Measurements from ENCODE around the gene GRIN2A. TPM values are rescaled to one million over a fixed set of nuclear protein-coding genes. Genes with fewer than 3 reads are reported as not detected.

GRIN2A gene
- total RNA-seq, 1 donor from 2014 or later, result 6.8 TPM

DNA sequence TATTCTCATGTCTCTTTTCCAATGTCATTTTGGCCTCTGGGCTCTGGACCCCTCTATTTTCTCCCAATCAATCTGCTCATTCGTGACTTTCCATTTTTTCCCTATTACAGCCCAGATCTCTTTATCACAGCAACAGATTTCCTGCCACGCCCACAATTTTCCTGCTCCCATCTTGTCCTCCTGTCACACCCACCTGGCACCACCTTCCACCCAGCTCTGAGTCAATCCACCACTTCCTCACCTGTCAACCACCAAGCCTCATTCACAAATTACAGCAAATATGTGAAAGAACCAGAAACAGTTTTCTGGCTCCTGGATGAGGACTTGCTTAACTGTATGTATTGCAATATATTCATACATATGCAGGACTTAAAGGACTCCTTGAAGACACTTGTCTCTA lies 311.3 kb downstream of the GRIN2A start:
- Mint-ChIP-seq H3K9me3 (ENCODE audit: unreplicated experiment) (no peaks in the 10 kb centered on the region), H3K36me3 (ENCODE audit: unreplicated experiment) (no peaks in the 10 kb centered on the region), H3K4me3 (ENCODE audit: unreplicated experiment) (no peak overlapping the region), H3K4me1 (ENCODE audit: low read depth, unreplicated experiment) (no peaks in the 10 kb centered on the region), H3K27me3 (ENCODE audit: unreplicated experiment) (peaks cover 3% of the 10 kb centered on the region), H3K27ac (ENCODE audit: unreplicated experiment) (no peak overlapping the region)
- TF ChIP-seq, protein P1, sequence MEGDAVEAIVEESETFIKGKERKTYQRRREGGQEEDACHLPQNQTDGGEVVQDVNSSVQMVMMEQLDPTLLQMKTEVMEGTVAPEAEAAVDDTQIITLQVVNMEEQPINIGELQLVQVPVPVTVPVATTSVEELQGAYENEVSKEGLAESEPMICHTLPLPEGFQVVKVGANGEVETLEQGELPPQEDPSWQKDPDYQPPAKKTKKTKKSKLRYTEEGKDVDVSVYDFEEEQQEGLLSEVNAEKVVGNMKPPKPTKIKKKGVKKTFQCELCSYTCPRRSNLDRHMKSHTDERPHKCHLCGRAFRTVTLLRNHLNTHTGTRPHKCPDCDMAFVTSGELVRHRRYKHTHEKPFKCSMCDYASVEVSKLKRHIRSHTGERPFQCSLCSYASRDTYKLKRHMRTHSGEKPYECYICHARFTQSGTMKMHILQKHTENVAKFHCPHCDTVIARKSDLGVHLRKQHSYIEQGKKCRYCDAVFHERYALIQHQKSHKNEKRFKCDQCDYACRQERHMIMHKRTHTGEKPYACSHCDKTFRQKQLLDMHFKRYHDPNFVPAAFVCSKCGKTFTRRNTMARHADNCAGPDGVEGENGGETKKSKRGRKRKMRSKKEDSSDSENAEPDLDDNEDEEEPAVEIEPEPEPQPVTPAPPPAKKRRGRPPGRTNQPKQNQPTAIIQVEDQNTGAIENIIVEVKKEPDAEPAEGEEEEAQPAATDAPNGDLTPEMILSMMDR (IDR thresholded peaks at IDR 0.05; ENCODE audit: partially characterized antibody, unreplicated experiment), result no peak
- no peak for DNase-seq

DNA sequence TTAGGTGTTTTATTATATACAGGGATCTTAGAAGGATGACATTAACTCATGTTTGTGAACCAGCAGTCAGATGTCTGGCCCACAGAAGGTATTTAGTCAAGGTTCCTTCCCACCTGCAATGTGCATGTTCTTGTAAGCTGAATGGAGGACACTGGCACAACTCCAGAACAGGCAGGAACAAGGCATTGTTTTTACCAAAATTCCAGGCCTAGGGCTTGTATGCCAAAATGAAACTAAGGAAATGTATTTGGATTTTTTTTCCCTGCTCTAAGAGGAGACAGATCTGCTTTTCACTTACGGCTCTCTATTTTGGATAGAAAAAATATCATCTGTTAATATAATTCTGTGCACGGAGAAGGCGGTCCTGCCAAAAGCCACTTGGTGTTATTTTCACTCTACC lies 312.5 kb downstream of the GRIN2A start:
- peaks cover 1% of the 10 kb centered on the region for H3K27me3 Mint-ChIP-seq (ENCODE audit: unreplicated experiment)
- H3K9me3 Mint-ChIP-seq (ENCODE audit: unreplicated experiment), result no peaks in the 10 kb centered on the region
- peaks cover 4% of the 10 kb centered on the region for H3K4me1 Mint-ChIP-seq (ENCODE audit: low read depth, unreplicated experiment)
- no peak for DNase-seq
- no peak overlapping the region for H3K4me3 Mint-ChIP-seq (ENCODE audit: unreplicated experiment)
- H3K27ac Mint-ChIP-seq (ENCODE audit: unreplicated experiment), result no peak overlapping the region
- H3K36me3 Mint-ChIP-seq (ENCODE audit: unreplicated experiment), result no peaks in the 10 kb centered on the region
- TF ChIP-seq, protein P1 (IDR thresholded peaks at IDR 0.05; ENCODE audit: partially characterized antibody, unreplicated experiment), result no peak

DNA sequence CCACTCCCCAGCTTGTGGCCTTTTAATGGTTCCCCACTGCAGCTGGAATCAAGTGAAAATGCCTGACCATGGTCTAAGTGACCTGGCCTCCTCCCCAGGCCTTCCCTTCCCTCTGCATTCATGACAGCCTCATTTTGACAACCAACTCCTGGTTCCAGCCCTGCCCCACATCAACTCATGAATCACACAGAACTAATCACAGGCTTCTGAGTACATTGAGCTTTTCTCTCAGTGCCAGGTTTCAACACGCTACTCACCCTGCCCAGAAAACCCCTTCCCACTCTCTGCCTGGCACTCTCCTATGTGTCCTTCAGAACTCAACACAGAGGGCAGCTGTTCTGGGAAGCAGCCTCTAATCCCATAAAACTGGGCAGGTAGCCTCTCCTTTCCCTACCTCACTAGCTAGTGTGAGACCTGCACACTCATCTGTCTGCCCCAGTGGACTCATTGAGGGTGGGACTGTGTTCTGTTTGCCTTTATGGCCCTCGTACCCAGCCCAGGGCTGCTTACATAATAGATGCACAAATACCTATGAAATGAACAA lies 313.6 kb downstream of the GRIN2A start:
- H3K27ac Mint-ChIP-seq (ENCODE audit: unreplicated experiment), result no peak overlapping the region
- H3K4me3 Mint-ChIP-seq (ENCODE audit: unreplicated experiment), result no peak overlapping the region
- no peaks in the 10 kb centered on the region for H3K9me3 Mint-ChIP-seq (ENCODE audit: unreplicated experiment)
- H3K27me3 Mint-ChIP-seq (ENCODE audit: unreplicated experiment), result peaks cover 1% of the 10 kb centered on the region
- TF ChIP-seq, protein P1 (IDR thresholded peaks at IDR 0.05; ENCODE audit: partially characterized antibody, unreplicated experiment), result no peak
- peaks cover 4% of the 10 kb centered on the region for H3K4me1 Mint-ChIP-seq (ENCODE audit: low read depth, unreplicated experiment)
- no peak for DNase-seq
- no peaks in the 10 kb centered on the region for H3K36me3 Mint-ChIP-seq (ENCODE audit: unreplicated experiment)

DNA sequence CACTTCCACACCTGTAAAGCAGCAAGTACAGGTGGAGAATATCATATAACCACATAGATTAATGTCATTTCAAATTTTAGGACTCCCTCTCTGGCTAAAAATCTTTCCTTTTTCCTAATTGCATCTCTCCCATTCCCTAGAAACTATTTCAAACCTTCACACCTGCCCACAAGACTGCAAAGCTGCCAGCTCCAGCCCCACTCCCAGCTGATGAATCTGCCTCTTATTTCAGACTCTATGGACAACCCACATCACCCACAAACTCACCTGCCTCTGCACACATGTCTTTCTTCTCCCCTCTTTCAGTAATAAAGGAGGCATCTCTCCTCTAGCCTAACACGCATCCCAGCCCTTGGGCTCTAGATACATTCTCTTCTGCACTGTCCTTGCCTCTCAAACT lies 315.1 kb downstream of the GRIN2A start:
- no peak overlapping the region for H3K4me3 Mint-ChIP-seq (ENCODE audit: unreplicated experiment)
- H3K4me1 Mint-ChIP-seq (ENCODE audit: low read depth, unreplicated experiment), result peaks cover 4% of the 10 kb centered on the region
- no peaks in the 10 kb centered on the region for H3K27me3 Mint-ChIP-seq (ENCODE audit: unreplicated experiment)
- no peaks in the 10 kb centered on the region for H3K36me3 Mint-ChIP-seq (ENCODE audit: unreplicated experiment)
- TF ChIP-seq, protein P1 (IDR thresholded peaks at IDR 0.05; ENCODE audit: partially characterized antibody, unreplicated experiment), result no peak
- no peak overlapping the region for H3K27ac Mint-ChIP-seq (ENCODE audit: unreplicated experiment)
- no peaks in the 10 kb centered on the region for H3K9me3 Mint-ChIP-seq (ENCODE audit: unreplicated experiment)
- DNase-seq, result no peak

DNA sequence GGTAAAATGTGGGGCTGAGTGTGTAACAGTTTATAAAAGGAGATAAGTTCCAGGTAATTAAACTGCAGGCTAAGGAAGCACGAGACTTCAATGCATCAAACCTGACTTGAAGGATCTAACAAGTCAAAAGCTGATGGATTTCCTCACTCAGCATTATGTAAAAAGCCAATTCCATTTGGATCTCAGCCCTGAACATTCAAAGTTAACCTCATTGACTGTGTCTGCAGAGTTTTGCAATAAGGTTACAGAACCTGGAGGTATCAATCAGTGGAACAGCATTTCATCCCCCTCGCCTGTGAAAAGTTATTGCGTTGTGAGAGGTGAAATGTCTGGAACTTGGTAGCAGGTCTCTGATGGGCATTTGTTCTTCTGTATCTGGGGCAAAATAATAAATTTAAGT lies 317.8 kb downstream of the GRIN2A start:
- DNase-seq, result no peak
- no peak overlapping the region for H3K4me3 Mint-ChIP-seq (ENCODE audit: unreplicated experiment)
- TF ChIP-seq, protein P1 (IDR thresholded peaks at IDR 0.05; ENCODE audit: partially characterized antibody, unreplicated experiment), result no peak

More for the DNA sequence above, 317.8 kb downstream of the GRIN2A start:
- Mint-ChIP-seq H3K4me1 (ENCODE audit: low read depth, unreplicated experiment) (peaks cover 4% of the 10 kb centered on the region), H3K36me3 (ENCODE audit: unreplicated experiment) (no peaks in the 10 kb centered on the region), H3K27me3 (ENCODE audit: unreplicated experiment) (no peaks in the 10 kb centered on the region), H3K9me3 (ENCODE audit: unreplicated experiment) (no peaks in the 10 kb centered on the region), H3K27ac (ENCODE audit: unreplicated experiment) (no peak overlapping the region)

Data from glutamatergic neuron (in vitro differentiated cells).